ENCODE measurements around the gene RASD2.

GRCh38 chr22:35517769-35518530 is 22.7 kb upstream of the RASD2 start:
- TF ChIP-seq CTCF (conservative IDR thresholded peaks at IDR 0.05; ENCODE audit: low read length) (no peak), EZH2phosphoT487 (IDR thresholded peaks at IDR 0.05; ENCODE audit: borderline replicate concordance, low read depth, low read length) (no peak)

Measured in OCI-LY7 (cell line).